ENCODE results near the gene GLI2. TPM values are rescaled to one million over a fixed set of nuclear protein-coding genes. Genes with fewer than 3 reads are reported as not detected.

GLI2 gene
- total and polyA plus RNA-seq, 2 experiments from 2014 or later, result 2.0 to 13.8 TPM

DNA sequence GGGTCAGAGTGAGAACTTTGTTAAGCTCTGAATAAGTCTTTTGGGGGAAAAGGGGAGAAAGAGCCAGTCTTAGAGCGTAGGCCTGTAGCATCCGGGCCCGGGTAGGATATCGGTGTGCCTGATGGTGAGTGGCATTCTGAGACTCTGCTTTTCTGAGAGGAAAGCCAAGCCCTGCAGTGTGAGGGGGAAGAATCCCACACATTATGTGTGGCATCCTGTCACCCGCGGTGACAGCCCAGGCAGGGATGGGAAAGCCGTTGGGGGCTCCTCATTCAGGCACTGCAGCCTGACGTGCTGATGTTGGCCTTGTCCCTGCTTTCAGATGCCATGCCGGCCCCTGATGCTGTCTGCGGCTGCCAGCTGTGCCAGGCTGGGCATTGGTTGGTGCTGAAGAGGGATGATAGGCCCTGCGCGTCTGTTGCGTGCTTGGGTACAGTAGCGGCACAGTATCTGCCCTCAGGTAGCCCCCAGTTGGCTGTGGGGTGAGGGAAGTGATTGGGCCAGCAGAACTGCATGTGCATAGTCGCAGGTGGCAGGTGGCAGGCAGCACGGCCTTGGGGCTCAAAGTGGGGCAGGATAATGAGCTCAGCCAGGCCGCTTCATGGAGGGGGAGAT, 37.6 kb downstream of the GLI2 start:
- Histone ChIP-seq H3K36me3 (no peaks in the 10 kb centered on the region), H3K4me1 (ENCODE audit: low read depth) (peaks cover 9% of the 10 kb centered on the region), H3K9me3 (ENCODE audit: low read depth) (no peaks in the 10 kb centered on the region), H3K27ac (no peak overlapping the region), H3K27me3 (no peaks in the 10 kb centered on the region), H3K4me3 (no peak overlapping the region)
- TF ChIP-seq, protein P1, sequence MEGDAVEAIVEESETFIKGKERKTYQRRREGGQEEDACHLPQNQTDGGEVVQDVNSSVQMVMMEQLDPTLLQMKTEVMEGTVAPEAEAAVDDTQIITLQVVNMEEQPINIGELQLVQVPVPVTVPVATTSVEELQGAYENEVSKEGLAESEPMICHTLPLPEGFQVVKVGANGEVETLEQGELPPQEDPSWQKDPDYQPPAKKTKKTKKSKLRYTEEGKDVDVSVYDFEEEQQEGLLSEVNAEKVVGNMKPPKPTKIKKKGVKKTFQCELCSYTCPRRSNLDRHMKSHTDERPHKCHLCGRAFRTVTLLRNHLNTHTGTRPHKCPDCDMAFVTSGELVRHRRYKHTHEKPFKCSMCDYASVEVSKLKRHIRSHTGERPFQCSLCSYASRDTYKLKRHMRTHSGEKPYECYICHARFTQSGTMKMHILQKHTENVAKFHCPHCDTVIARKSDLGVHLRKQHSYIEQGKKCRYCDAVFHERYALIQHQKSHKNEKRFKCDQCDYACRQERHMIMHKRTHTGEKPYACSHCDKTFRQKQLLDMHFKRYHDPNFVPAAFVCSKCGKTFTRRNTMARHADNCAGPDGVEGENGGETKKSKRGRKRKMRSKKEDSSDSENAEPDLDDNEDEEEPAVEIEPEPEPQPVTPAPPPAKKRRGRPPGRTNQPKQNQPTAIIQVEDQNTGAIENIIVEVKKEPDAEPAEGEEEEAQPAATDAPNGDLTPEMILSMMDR (IDR thresholded peaks at IDR 0.05; ENCODE audit: low read depth, low read length), result no peak
- no peak for DNase-seq (ENCODE audit: low read depth in 1 of 2, low spot score in 1 of 2)

DNA sequence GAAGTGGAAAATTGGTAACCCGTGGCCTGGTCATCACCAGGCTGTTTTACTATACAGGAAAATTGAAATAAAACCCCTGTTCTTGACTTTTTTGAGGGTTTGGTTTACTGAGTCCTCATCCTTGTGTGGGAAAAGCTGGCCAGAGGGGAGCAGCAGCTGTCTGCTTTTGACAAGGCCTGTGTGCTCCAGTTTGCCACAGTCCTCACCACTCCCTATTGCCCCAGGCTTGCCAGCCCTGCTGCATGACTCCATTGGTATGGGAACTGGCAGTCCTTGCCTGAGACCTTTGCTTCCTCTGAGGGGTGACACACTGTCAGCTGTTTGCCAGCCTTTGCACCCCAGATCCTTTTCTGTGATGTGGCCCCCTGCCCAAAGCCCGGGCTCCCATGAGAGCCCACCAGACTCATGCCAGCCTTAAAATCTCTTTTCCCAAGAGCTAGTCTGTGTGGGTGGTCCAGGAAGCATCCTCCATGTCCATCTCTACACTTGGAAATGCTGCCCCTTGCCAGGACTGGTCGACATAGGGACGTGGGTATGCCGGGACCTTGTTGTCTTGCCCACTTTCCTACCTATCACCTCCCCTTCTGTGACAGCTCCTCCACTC, 39.0 kb downstream of the GLI2 start:
- TF ChIP-seq, protein P1 (IDR thresholded peaks at IDR 0.05; ENCODE audit: low read depth, low read length), result no peak
- Histone ChIP-seq H3K27me3 (no peaks in the 10 kb centered on the region), H3K4me3 (no peak overlapping the region), H3K4me1 (ENCODE audit: low read depth) (peaks cover 11% of the 10 kb centered on the region), H3K36me3 (no peaks in the 10 kb centered on the region), H3K9me3 (ENCODE audit: low read depth) (no peaks in the 10 kb centered on the region), H3K27ac (no peak overlapping the region)
- no peak for DNase-seq (ENCODE audit: low read depth in 1 of 2, low spot score in 1 of 2)

DNA sequence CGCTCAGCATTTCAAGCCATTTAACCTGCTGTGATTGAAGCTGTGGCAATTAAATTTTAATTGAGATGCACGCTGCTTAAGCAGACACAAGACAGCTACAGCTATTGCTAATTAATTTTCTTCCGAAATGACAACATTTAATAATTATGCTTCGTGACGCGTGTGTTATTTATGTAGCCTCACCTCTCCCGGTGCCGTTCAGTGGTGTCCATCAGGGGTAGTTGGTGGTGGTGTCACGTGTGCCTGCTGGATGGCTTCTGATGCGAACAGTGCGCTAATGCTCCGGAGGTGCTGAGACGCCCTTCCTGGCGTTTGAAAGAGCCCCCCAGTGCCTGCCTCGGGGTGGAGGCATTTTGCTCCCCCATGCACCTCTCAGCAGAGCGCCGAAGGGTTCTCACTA, 39.5 kb downstream of the GLI2 start:
- Histone ChIP-seq H3K4me3 (no peak overlapping the region), H3K27me3 (no peaks in the 10 kb centered on the region), H3K27ac (no peak overlapping the region), H3K36me3 (no peaks in the 10 kb centered on the region), H3K4me1 (ENCODE audit: low read depth) (peaks cover 16% of the 10 kb centered on the region), H3K9me3 (ENCODE audit: low read depth) (no peaks in the 10 kb centered on the region)
- no peak for DNase-seq (ENCODE audit: low read depth in 1 of 2, low spot score in 1 of 2)
- TF ChIP-seq, protein P1 (IDR thresholded peaks at IDR 0.05; ENCODE audit: low read depth, low read length), result no peak

DNA sequence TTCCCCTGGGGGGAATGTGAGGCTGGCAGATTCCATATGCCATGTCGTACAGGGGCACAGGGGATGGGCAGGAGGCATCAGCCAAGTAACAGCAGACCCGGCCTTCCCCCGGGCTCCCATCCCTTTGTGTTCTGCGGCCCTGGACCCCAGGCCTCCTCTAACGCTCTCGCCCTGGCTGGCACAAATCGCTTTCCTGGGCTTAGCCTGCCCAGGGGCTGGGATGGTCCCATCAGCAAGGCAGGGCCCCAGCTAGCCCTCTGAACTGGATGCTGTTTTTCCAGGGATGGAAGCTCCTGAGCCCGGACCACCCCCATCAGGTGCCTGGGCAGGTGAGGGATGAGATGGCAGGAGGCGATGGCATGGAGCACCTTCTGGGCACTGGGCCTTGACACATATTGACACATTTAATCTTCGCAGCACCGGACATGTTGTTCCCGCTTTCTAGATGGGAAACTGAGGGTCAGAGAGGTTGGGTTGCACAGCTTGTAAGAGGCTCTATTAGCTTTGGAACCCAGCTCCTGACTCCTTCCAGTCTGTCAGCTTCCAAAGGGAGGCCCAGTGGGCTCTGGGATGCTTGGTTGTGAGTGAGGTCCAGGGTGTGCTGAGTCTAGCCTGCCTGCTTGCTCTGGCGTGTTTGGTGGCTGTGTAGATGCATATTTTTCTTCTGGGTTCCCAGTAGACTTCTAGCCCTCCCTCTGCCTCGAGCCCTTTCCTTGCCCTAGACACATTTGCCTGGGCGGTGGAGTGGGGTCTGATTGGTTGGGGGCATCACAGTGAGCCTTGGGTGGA, 40.3 kb downstream of the GLI2 start:
- Histone ChIP-seq H3K27ac (no peak overlapping the region), H3K4me1 (ENCODE audit: low read depth) (peaks cover 16% of the 10 kb centered on the region), H3K36me3 (no peaks in the 10 kb centered on the region), H3K27me3 (no peaks in the 10 kb centered on the region), H3K9me3 (ENCODE audit: low read depth) (no peaks in the 10 kb centered on the region), H3K4me3 (no peak overlapping the region)
- TF ChIP-seq, protein P1 (IDR thresholded peaks at IDR 0.05; ENCODE audit: low read depth, low read length), result no peak
- no peak for DNase-seq (ENCODE audit: low read depth in 1 of 2, low spot score in 1 of 2)

DNA sequence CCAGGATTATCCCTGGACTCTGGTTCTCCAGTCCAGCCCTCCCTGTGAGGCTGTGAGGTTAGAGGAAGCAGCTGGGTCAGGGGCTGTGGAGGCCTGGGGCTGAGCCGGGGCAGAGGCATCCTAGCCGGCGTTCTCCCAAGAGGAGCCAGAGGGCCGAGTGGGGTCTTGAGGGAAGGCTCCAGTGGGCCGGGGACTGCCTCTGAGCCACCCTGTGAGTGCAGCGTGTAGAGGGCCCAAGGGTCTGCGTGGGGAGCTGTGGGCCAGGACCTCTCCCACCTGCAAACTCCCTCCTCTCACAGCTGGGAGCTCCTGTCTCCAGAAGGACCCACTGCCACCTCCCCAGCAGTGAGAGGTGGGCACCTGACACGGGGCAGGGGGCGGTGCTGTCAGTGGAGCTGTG, 41.0 kb downstream of the GLI2 start:
- Histone ChIP-seq H3K27me3 (no peaks in the 10 kb centered on the region), H3K9me3 (ENCODE audit: low read depth) (no peaks in the 10 kb centered on the region), H3K27ac (no peak overlapping the region), H3K4me1 (ENCODE audit: low read depth) (peaks cover 16% of the 10 kb centered on the region), H3K36me3 (no peaks in the 10 kb centered on the region), H3K4me3 (no peak overlapping the region)
- no peak for DNase-seq (ENCODE audit: low read depth in 1 of 2, low spot score in 1 of 2)
- TF ChIP-seq, protein P1 (IDR thresholded peaks at IDR 0.05; ENCODE audit: low read depth, low read length), result no peak

Data from cardiac muscle cell (in vitro differentiated cells and primary cell).